MCF 10A (cell line): Measurements from ENCODE around the gene SRPRB. TPM values are rescaled to one million over a fixed set of nuclear protein-coding genes. Genes with fewer than 3 reads are reported as not detected.

ENCODE experiments used
- BruUV-seq: library from RNA; stranded (reverse); fragments of 400-500 nt; replicated peaks from 2 replicates; lab custom pipeline; 2021; lab: Mats Ljungman, UMichigan
- CTCF ChIA-PET: fragments of 300-600 bp; sonication (Branson Sonifier 250); formaldehyde crosslinking; extraction: SDS; loops from one replicate; lab custom pipeline; 2021; ENCODE audit warnings: antibody characterized with exemption, inconsistent platforms; lab: Yijun Ruan, JAX
- POLR2A ChIA-PET: fragments of 300-600, 350-650 bp; sonication (Branson Sonifier 250); formaldehyde crosslinking; extraction: SDS; loops from one replicate; lab custom pipeline; 2020; ENCODE audit warnings: antibody characterized with exemption, inconsistent platforms; lab: Yijun Ruan, JAX
- DNase-seq: peaks from one replicate; pipeline ENCODE4 v3.0.0-alpha.2; 2018; ENCODE audit not compliant: unreplicated experiment
- H3K27ac Mint-ChIP-seq: one replicate; pipeline ENCODE4 v1.8.0; 2022; ENCODE audit warnings: mild to moderate bottlenecking, low read depth, mixed read lengths; ENCODE audit not compliant: unreplicated experiment
- H3K27me3 Mint-ChIP-seq: one replicate; pipeline ENCODE4 v1.8.0; 2022; ENCODE audit warnings: mixed read lengths; ENCODE audit not compliant: insufficient read depth, unreplicated experiment
- H3K36me3 Mint-ChIP-seq: one replicate; pipeline ENCODE4 v1.8.0; 2022; ENCODE audit warnings: mild to moderate bottlenecking, moderate library complexity, mixed read lengths; ENCODE audit not compliant: insufficient read depth, unreplicated experiment
- H3K4me1 Mint-ChIP-seq: one replicate; pipeline ENCODE4 v1.8.0; 2022; ENCODE audit warnings: mixed read lengths; ENCODE audit not compliant: insufficient read depth, unreplicated experiment
- H3K4me3 Mint-ChIP-seq: one replicate; pipeline ENCODE4 v1.8.0; 2022; ENCODE audit warnings: mild to moderate bottlenecking, moderate library complexity, mixed read lengths; ENCODE audit not compliant: unreplicated experiment
- H3K9me3 Mint-ChIP-seq: one replicate; pipeline ENCODE4 v1.8.0; 2022; ENCODE audit warnings: mixed read lengths; ENCODE audit not compliant: unreplicated experiment
- intact Hi-C: fragments of 100-400 bp; cut with micrococcal nuclease; formaldehyde crosslinking; loops from 2 replicates; pipeline ENCODE4 v1.14.1; 2022
- total RNA-seq: library from RNA; stranded (reverse); gene quantifications from 2 replicates; pipeline ENCODE4 v1.2.3, GENCODE V29; 2022
- TF ChIP-seq, protein P1 (sequence below): fragments of 200-600 bp; IDR thresholded peaks from one replicate; pipeline ENCODE4 v1.8.0; 2022; ENCODE audit warnings: antibody characterized with exemption, mild to moderate bottlenecking; ENCODE audit not compliant: unreplicated experiment

Gene SRPRB
- total RNA-seq, 1 experiment from 2014 or later = 180 TPM

DNA sequence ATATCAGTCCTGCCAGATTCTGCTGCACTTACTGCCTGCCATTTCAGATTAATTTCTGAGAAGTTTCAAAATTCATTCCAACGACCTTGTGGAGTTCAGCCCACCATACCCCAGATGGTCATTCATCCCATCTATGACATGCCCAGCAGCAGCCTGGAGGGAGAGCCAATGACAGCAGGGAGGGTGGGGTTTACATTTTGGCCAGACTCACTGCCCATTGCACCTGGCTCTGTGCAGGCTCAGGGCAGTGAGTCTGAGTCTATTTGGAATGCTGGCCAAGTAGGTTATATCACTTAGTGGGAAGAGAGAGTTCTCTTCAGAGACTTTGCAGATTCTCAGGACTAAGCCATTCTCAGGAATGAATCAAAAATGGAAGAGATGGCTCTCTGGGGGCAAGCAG, 21.5 kb downstream of the SRPRB start:
- no peak for DNase-seq
- peaks cover under 1% of the 10 kb centered on the region for H3K4me1 Mint-ChIP-seq
- no peaks in the 10 kb centered on the region for H3K9me3 Mint-ChIP-seq
- TF ChIP-seq, protein P1, sequence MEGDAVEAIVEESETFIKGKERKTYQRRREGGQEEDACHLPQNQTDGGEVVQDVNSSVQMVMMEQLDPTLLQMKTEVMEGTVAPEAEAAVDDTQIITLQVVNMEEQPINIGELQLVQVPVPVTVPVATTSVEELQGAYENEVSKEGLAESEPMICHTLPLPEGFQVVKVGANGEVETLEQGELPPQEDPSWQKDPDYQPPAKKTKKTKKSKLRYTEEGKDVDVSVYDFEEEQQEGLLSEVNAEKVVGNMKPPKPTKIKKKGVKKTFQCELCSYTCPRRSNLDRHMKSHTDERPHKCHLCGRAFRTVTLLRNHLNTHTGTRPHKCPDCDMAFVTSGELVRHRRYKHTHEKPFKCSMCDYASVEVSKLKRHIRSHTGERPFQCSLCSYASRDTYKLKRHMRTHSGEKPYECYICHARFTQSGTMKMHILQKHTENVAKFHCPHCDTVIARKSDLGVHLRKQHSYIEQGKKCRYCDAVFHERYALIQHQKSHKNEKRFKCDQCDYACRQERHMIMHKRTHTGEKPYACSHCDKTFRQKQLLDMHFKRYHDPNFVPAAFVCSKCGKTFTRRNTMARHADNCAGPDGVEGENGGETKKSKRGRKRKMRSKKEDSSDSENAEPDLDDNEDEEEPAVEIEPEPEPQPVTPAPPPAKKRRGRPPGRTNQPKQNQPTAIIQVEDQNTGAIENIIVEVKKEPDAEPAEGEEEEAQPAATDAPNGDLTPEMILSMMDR = no peak
- ChIA-PET POLR2A (no interaction called here), CTCF (interaction anchor here (0.6 to 0.9 kb wide), 3 partner anchors 9 to 33 kb away, joined by 3 to 4 read pairs (median 3); no protein-coding TSS in a partner anchor)
- no peaks in the 10 kb centered on the region for H3K27me3 Mint-ChIP-seq
- BruUV-seq = no TSS peak
- intact Hi-C loops = no loop called here
- no peaks in the 10 kb centered on the region for H3K36me3 Mint-ChIP-seq
- no peak overlapping the region for H3K4me3 Mint-ChIP-seq
- H3K27ac Mint-ChIP-seq = no peak overlapping the region

GRCh38 chr3:133827684-133828083, 22.1 kb downstream of the SRPRB start:
- no TSS peak for BruUV-seq

GRCh38 chr3:133828576-133829309, 23.1 kb downstream of the SRPRB start:
- TF ChIP-seq, protein P1 = no peak
- H3K27ac Mint-ChIP-seq = no peak overlapping the region
- ChIA-PET CTCF (interaction anchor here (0.7 kb wide), 1 partner anchor 165 kb away, joined by 3 read pairs; no protein-coding TSS in a partner anchor), POLR2A (interaction anchor here (0.7 kb wide), 1 partner anchor 69 kb away, joined by 3 read pairs; no protein-coding TSS in a partner anchor)
- no peaks in the 10 kb centered on the region for H3K9me3 Mint-ChIP-seq
- no TSS peak for BruUV-seq
- no peak overlapping the region for H3K4me3 Mint-ChIP-seq
- intact Hi-C loops = no loop called here
- no peaks in the 10 kb centered on the region for H3K4me1 Mint-ChIP-seq
- no peaks in the 10 kb centered on the region for H3K36me3 Mint-ChIP-seq
- no peaks in the 10 kb centered on the region for H3K27me3 Mint-ChIP-seq
- no peak for DNase-seq

More at GRCh38 chr3:133827684-133828083, 22.1 kb downstream of the SRPRB start:
- POLR2A ChIA-PET = interaction anchor here (0.5 kb wide), 1 partner anchor 28 kb away, joined by 3 read pairs; no protein-coding TSS in a partner anchor
- Mint-ChIP-seq H3K4me3 (no peak overlapping the region), H3K4me1 (no peaks in the 10 kb centered on the region), H3K36me3 (no peaks in the 10 kb centered on the region), H3K27ac (no peak overlapping the region), H3K9me3 (no peaks in the 10 kb centered on the region), H3K27me3 (no peaks in the 10 kb centered on the region)
- intact Hi-C loops = no loop called here
- CTCF ChIA-PET = interaction anchor here (0.7 to 0.9 kb wide), 2 partner anchors 9 to 22 kb away, joined by 3 to 4 read pairs; no protein-coding TSS in a partner anchor
- TF ChIP-seq, protein P1 = no peak
- no peak for DNase-seq

DNA sequence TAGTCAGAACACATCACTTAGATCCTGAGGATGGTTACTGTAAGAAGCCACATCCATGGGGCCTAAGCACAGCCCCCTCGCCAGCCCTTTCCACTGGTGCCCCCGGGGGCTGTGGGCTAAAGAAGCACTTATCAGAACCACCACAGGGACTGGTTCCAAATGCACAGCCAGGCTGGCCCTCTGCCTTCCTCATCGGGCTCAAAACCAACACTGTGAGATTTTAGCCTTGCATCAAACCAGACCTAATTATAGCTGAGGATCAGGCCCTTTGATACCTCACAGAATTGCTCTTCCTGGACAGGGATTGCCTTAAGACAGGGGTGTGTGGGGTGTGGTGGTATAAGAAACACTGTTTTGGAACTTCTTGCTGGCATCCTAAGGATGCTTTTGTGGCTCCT, 23.7 kb downstream of the SRPRB start:
- no peaks in the 10 kb centered on the region for H3K36me3 Mint-ChIP-seq
- DNase-seq = no peak
- TF ChIP-seq, protein P1 = no peak
- no peak overlapping the region for H3K27ac Mint-ChIP-seq
- intact Hi-C loops = no loop called here
- no TSS peak for BruUV-seq
- CTCF ChIA-PET = interaction anchor here (0.7 kb wide), 1 partner anchor 166 kb away, joined by 3 read pairs; no protein-coding TSS in a partner anchor
- no peak overlapping the region for H3K4me3 Mint-ChIP-seq
- H3K27me3 Mint-ChIP-seq = no peaks in the 10 kb centered on the region
- H3K4me1 Mint-ChIP-seq = no peaks in the 10 kb centered on the region
- no peaks in the 10 kb centered on the region for H3K9me3 Mint-ChIP-seq
- POLR2A ChIA-PET = interaction anchor here (0.7 kb wide), 1 partner anchor 70 kb away, joined by 3 read pairs; no protein-coding TSS in a partner anchor
